Measurements from ENCODE around the gene MICALL2. TPM values are rescaled to one million over a fixed set of nuclear protein-coding genes. Genes with fewer than 3 reads are reported as not detected.

Gene MICALL2
- total RNA-seq = 13.4 and 17.2 TPM in 2 replicates

DNA sequence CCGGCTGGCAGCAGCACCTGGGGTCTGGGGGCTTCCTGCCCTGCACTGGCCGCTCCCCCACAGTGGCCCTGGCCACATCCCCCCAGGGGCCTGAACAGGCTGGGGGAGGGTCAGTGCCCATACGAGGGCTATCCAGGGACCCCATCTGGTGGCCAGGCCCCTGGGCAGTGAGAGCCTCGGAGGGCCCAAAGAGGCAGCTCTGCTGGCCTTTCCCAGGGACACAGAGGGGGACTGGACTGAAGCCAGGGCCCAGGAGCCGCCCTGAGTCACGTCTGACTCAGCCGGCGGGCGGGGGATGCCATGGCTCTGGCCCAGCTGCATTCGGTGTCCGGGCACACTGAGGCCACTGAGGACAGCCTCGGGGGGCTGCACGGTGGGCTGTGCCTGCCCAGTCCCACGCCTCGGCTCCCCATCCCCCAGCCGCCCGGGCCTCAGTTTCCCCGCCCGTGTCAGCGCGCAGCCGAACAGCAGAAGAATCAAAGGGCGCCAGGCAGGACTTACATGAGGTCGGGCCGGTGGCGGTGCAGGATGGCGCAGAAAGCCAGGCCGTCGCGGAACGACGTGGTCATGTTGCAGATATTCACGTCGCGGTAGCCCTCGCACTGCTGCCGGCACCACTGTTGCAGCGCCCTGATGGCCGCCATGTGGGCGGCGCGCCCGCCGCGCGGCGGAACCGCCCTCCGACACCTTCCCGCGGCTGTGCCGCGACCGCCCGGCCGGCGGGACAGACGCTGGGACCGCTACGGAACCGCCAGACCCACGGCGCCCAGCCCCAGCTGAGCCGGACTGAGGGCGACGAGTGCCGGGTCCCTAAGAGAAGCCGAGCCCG, at the start of gene MICALL2:
Gene MICALL2 (minus strand): TSS at position 788 of the 829 bp plus-strand sequence. CDS start 144 bp downstream, at position 644.

DNA sequence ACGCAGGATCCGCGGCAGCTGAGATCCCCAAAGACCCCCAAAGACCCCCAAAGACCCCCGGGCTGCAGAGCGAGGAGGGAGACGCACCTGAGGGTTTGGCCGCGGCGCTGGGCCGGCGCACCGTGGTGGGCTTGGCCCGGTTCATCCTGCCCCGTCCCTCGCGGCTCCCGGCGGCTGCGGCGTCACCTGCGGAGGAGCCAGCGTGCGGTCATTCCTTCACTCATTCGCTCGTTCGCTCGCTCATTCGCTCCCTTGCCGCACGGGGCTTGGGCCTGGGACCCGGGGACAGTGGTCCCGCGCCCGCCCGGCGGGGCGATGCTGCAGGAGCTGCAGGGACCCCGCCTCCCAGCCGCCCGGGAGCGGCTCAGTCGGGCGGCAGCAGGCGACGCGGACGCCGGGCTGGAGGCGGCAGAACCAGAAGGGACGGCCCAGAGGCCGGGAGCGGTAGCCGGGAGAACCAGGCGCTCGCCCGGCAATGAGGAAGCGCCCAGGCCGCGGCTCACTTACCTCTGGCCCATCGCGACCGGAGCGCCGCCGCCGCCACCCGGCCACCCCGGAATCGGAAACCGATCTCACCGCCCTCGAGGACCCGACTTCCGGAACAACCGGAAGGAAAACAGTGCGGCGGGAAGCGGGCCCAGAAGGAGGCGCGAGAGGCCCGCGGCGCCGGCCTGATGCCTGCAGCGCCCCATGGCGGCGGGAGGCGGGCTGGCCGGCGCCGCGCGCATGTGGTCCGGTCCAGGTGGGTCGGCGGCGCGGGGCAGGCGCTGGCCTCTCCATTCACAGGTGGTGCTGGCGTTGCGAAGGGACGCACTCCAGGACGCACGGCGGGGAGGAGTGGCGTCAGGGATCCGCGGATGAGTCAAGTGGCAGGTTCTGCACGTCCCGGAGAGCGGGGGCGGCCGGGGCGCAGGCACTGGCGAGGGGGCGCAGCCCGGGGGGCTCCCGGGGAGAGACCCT, 44.8 kb upstream of the MICALL2 start, which contains the start of gene INTS1:
Gene INTS1 (minus strand): TSS at position 574 of the 960 bp plus-strand sequence. CDS start 429 bp downstream, at position 145.

Other genes starting within 250 kb of the MICALL2 start
- 0.12 TPM in 1 of 2 replicates, not detected in the other for gene UNCX, start 226.6 kb downstream of the MICALL2 start, total RNA-seq
- gene INTS1, start 44.9 kb upstream of the MICALL2 start, total RNA-seq = 64.7 and 67.3 TPM in 2 replicates
- 17.5 and 20.1 TPM in 2 replicates for gene MAFK, start 71.2 kb upstream of the MICALL2 start, total RNA-seq
- gene TMEM184A, start 96.7 kb upstream of the MICALL2 start, total RNA-seq = 0.36 and 0.49 TPM in 2 replicates
- gene PSMG3, start 110.6 kb upstream of the MICALL2 start, total RNA-seq = 19.4 and 20.3 TPM in 2 replicates
- gene ELFN1, start 210.8 kb upstream of the MICALL2 start, total RNA-seq = 21.4 and 36.8 TPM in 2 replicates

All from hair follicle dermal papilla cell (primary cell).